ENCODE measurements around the gene ZNF33B.

DNA sequence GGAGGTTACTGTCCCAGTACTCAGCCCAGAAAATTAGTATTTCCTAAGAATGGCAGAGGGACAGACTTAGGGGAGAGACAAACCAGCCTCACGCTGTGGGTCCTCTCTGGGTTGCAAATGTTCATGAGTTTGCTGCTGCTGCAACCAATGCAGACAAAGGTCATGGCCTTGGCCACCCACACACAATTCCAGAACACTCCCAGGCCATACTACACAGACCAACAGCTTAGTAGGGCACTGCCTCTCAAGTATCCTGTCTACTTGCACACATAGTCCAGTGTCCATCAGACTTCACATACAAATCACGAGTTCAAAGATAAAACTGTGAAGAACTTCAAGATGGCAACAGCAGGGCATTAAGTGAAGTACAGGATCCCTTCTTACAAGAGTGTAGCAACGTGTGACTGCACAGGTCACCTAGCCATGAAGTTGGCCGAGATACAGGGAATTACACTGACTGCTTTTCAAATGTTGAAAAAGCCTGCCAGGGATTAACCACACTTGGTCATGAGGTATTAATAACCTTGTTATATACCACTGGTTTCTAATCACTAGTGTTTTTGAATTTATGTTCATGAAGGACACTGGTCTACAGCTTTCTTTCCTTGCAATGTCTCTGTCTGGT is 40.0 kb downstream of the ZNF33B start:
- no peak for TF ChIP-seq CTCF (IDR thresholded peaks at IDR 0.05)
- TF ChIP-seq POLR2A (IDR thresholded peaks at IDR 0.05) = no peak

Data from body of pancreas (tissue), 4 donors.